Endometrial microvascular endothelial cells (primary cell): Measurements from ENCODE around the gene KLK10. TPM values are rescaled to one million over a fixed set of nuclear protein-coding genes. Genes with fewer than 3 reads are reported as not detected.

Experiments
- in situ Hi-C: cut with HindIII; loops from 2 replicates; pipeline ENCODE4 v1.10.0; 2017; ENCODE audit warnings: low sequenced_read_pairs, low pct_unique_long_range_greater_than_20kb; ENCODE audit errors: inconsistent ontology term
- total RNA-seq: library from RNA; depleted of rRNA; stranded (reverse); fragments of >200 nt; gene quantifications from one replicate; pipeline ENCODE4 v1.2.3, GENCODE V29; 2015; ENCODE audit errors: inconsistent ontology term

KLK10 gene
- not detected for total RNA-seq

- in situ Hi-C loops = no loop called here
Measured at GRCh38 chr19:51019544-51019925, at the start of gene KLK10. TSS of gene KLK10 (minus strand) at chr19:51019709. CDS start at chr19:51019130, 579 bp downstream.

- in situ Hi-C loops = no loop called here
Measured at GRCh38 chr19:51066393-51067186, 47.1 kb upstream of the KLK10 start.

GRCh38 chr19:51065221-51065960 is 45.9 kb upstream of the KLK10 start:
- in situ Hi-C loops = no loop called here

- in situ Hi-C loops = no loop called here
Measured at GRCh38 chr19:51064534-51065220, 45.2 kb upstream of the KLK10 start, which contains the start of gene KLK13. TSS of gene KLK13 (minus strand) at chr19:51065092. CDS start at chr19:51065067, 25 bp downstream.

GRCh38 chr19:51063664-51064063 is 44.2 kb upstream of the KLK10 start:
- in situ Hi-C loops = no loop called here

- in situ Hi-C loops = no loop called here
Measured at GRCh38 chr19:51060973-51061372, 41.5 kb upstream of the KLK10 start.

- in situ Hi-C loops = no loop called here
Measured at GRCh38 chr19:51060336-51060735, 40.8 kb upstream of the KLK10 start.

GRCh38 chr19:51059715-51060114 is 40.2 kb upstream of the KLK10 start:
- in situ Hi-C loops = no loop called here

GRCh38 chr19:51055866-51056265 is 36.4 kb upstream of the KLK10 start:
- in situ Hi-C loops = no loop called here

- in situ Hi-C loops = no loop called here
Measured at GRCh38 chr19:51047031-51047335, 27.5 kb upstream of the KLK10 start.

- in situ Hi-C loops = no loop called here
Measured at GRCh38 chr19:51044327-51044726, 24.8 kb upstream of the KLK10 start.

- in situ Hi-C loops = no loop called here
Measured at GRCh38 chr19:51043497-51043896, 24.0 kb upstream of the KLK10 start.

GRCh38 chr19:51040151-51040550 is 20.6 kb upstream of the KLK10 start:
- in situ Hi-C loops = no loop called here

- in situ Hi-C loops = no loop called here
Measured at GRCh38 chr19:51036519-51036918, 17.0 kb upstream of the KLK10 start.

- in situ Hi-C loops = no loop called here
Measured at GRCh38 chr19:51034704-51035103, 15.2 kb upstream of the KLK10 start, which contains the start of gene KLK12. TSS of gene KLK12 (minus strand) at chr19:51035002. CDS start at chr19:51034621, 381 bp downstream.

- in situ Hi-C loops = no loop called here
Measured at GRCh38 chr19:51031880-51032225, 12.3 kb upstream of the KLK10 start.

- in situ Hi-C loops = no loop called here
Measured at GRCh38 chr19:51031220-51031879, 11.8 kb upstream of the KLK10 start.

GRCh38 chr19:51030631-51031030 is 11.1 kb upstream of the KLK10 start:
- in situ Hi-C loops = no loop called here

- in situ Hi-C loops = no loop called here
Measured at GRCh38 chr19:51029718-51030117, 10.2 kb upstream of the KLK10 start.
